ENCODE results near the gene IKZF3.
"Not testable (repeated sequence)": the region's sequence is repeated elsewhere in the genome, so short reads cannot be mapped to it uniquely, and the experiment has no call there.

The IKZF3 gene

DNA sequence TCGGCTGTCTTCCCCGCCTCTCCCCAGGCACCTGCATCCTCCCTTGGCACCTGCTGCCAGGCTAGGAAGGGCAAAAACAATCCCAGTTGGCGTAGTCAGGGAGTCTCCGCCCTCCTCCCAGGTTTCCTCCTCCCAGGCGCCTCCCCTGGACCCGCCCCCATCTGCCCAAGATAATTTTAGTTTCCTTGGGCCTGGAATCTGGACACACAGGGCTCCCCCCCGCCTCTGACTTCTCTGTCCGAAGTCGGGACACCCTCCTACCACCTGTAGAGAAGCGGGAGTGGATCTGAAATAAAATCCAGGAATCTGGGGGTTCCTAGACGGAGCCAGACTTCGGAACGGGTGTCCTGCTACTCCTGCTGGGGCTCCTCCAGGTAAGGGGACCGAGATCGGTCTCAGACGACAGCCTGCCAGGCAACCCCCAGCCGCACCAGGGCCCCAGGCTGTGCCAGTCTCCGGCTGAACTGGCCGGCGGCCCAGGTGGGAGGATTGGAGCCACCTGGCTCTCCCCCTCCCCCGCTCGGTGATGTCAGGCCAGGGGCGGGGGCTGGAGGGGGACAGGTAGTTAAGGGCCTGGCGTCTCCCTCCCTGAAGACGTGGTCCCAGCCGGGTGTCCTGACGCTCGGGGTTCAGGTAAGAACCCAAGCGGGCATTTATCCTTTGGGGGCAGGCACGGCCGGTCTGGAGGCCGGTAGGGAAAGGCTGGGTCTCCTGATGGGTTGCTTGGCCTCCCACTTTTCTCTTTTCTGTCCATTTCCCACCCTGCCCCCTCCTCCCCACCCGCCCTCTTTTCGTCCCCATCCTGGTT lies 126.1 kb downstream of the IKZF3 start, which contains the start of gene GRB7:
TSS of gene GRB7 (plus strand) at position 179 of the 808 bp plus-strand sequence. CDS start 4,364 bp downstream, outside the sequence.
- no peak for DNase-seq

DNA sequence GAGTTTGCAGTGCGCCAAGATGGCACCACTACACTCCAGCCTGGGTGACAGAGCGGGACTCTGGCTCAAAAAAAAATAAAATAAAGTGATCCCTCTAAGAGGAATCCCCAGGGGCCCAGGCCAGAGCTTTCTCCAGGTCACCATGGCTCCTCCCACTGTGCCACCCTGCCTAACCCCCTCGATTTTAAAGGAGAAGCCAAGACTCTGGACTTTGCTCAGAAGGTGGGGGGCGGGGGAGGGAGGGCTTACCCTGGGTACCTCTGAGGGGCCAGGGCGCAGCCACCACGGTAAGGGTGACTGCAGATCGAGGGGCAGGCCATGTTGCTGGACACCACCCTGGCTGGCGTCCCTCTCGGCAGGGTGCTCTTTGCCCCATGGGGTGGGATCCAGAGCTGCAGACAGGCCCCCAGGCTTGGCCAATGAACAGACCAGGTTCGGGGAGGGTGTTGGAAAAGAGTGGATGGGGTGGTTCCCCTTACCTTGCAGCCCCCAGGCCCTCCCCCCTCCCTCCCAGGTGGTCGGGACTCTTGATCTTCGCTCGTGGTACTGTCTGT lies 126.8 kb downstream of the IKZF3 start:
- DNase-seq, result no peak

DNA sequence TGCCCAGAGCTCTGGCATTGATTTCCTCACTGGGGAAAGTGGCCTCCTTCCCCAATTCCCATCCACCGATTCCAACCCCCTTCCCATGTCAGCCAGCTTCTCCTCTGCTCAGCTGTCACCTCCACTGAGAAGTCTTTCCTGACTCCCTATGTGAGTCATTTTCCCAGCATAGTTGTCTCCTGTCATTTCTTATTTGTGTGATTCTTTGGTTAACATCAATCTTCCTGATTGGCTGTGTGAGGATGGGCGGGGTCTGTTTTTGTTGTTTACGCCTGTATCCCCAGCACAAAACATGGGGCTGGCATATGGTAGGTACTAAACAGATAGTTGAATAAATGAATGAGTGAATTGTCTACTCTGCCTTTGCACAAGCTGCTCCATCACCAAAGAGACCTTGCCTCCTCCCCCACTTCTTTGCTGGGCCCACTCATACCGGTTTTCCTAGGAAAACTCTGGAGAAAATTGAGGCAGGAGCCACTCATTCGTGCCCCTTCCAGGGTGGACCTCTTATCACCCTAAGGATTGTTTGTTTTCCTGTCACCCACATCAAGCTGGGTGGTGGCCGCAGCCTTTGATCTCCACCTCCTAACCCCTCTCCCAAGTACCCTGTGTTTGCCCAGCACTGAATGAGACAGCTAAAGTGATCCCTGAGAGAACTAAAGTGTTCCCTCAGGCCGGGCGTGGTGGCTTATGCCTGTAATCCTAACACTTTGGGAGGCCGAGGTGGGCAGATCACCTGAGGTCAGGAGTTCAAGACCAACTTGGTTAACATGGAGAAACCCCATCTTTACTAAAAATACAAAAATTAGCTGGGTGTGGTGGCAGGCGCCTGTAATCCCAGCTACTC lies 127.6 kb downstream of the IKZF3 start:
- no peak for DNase-seq

DNA sequence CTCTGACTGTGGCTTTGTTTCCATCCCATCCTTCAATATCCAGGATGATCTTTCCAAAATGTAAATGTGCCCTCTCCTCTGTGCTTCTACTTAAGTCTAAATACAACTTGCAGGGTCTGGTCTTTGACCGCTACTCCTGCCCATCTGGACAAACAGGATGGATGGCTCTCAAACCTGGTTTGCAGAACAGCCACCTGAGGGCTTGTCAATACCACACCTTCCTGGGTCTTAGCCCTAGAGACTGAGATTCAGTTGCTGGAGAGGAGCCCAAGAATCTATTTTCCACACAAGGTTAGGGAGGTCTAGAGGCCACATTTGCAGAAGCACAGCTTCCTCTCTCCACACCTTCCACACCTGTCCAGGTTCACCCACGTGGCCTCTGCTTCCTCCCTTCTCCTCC lies 128.2 kb downstream of the IKZF3 start:
- no peak for DNase-seq

DNA sequence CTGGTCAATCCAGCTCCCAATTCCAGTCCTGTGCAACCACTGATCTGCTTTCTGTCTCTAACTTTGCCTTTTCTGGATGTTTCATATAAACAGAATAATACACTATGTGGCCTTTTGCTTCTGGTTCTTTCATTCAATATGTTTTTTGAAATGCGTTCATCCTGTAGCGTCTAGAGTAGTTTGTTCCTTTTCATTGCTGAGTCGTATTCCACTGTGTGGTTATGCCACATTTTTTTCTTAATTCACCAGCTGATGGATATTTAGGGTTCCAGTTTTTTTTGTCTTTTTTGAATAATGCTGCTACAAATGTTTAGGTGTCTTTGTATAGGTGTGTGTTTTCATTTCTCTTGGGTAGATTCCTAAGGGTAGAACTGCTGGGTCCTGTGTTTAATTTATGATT lies 131.5 kb downstream of the IKZF3 start:
- no peak for DNase-seq

DNA sequence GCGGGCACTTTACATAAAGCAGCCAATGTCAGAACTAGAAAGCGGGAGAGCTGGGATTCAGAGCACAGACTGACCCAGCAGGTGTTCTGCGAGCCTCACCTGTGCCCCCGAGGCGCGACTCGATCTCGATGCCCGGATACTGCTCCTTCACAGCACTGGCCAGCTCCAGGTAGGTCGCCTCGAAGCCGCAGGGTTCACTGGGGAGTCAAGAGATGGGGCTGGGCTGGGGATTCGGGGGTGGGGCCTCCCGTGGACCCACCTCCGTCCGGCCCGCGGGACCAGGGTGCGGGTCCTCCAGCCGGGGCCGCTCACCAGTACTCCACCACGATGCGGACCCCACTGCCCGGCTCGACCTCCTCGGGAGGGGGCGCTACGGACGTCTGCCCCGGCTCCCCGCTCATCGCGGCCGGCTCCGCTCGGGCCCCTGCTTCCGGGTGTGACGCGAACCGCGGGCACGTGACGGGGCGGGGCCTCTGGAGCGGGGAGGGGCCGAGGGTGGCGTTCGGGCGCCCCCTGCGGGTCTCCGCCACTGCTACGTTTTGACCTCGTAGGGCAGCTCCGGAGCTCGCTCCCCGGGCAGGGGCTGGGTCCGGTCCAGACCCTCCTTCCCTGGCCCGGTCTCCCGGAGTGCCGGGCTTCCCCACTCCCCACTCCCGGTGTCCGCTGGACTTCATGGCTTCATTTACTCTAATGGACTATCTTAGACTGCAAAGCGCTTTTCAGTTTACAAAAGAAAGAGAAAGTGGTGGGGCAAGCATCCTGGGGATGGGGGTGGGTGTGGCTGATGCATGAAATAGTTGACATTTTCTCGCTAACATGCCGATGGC lies 133.8 kb downstream of the IKZF3 start, which contains the start of gene MIEN1:
TSS of gene MIEN1 (minus strand) at position 438 of the 827 bp plus-strand sequence. CDS start at position 401, 37 bp downstream.
- peak; percentile 93 for DNase-seq

DNA sequence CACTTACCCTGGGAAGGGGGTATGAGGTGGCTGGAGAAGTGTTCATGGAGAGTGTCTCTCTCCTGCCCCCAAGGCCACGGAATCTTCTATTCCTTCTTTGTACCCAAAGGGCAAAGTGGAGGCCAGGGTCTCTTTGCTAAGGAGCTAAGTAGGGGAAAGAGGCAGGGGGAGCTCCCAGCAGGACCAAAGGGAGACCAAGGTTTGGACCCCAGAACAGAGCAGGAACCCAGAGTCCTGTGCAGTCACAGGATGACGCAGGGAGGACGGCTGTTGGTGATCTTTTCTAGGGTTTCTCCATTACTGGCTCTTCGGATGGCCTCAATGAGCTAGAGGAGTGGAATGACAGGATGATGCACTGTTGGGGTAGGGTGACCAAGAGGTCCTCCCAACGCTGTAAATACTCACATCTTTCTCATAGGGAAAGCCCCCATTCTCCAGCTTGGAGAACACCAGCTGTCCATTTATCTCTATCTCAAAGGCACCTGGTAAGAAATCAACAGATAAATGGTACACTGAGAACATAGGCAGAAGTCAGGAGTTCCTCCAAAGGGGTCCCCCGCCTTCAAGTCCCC lies 134.7 kb downstream of the IKZF3 start:
- no peak for DNase-seq

DNA sequence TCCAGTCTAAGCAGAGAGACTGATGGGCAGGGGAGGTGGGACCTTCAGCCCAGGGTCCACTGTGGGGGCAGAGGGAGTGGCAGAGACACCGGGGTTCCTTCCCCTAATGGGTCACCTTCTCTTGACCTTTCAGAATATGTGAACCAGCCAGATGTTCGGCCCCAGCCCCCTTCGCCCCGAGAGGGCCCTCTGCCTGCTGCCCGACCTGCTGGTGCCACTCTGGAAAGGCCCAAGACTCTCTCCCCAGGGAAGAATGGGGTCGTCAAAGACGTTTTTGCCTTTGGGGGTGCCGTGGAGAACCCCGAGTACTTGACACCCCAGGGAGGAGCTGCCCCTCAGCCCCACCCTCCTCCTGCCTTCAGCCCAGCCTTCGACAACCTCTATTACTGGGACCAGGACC lies 136.6 kb downstream of the IKZF3 start:
- DNase-seq, result no peak

DNA sequence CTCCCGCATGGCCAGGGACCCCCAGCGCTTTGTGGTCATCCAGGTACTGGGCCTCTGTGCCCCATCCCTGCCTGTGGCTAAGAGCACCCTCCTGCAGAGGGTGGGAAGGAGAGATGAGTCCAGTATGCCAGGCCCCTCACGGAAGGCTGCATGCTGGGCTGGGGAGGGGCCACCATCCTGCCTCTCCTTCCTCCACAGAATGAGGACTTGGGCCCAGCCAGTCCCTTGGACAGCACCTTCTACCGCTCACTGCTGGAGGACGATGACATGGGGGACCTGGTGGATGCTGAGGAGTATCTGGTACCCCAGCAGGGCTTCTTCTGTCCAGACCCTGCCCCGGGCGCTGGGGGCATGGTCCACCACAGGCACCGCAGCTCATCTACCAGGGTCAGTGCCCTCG lies 137.5 kb downstream of the IKZF3 start:
- DNase-seq, result no peak

DNA sequence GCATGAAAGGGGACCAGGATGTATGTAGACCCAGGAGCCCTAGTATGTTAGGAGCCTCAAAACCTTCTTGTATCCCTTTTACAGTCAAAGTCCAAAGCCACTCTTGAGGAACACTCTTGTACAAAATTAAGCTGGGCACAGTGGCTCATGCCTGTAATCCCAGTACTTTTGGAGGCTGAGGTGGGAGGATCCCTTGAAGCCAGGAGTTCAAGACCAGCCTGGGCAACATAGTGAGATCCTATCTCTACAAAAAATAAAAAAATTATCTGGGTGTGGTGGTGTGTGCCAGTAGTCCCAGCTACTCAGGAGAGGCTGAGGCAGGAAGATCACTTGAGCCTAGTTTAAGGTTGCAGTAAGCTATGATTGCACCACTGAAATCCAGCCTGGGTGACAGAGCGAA lies 138.2 kb downstream of the IKZF3 start:
- not testable (repeated sequence) for DNase-seq

DNA sequence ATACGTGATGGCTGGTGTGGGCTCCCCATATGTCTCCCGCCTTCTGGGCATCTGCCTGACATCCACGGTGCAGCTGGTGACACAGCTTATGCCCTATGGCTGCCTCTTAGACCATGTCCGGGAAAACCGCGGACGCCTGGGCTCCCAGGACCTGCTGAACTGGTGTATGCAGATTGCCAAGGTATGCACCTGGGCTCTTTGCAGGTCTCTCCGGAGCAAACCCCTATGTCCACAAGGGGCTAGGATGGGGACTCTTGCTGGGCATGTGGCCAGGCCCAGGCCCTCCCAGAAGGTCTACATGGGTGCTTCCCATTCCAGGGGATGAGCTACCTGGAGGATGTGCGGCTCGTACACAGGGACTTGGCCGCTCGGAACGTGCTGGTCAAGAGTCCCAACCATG lies 139.4 kb downstream of the IKZF3 start:
- no peak for DNase-seq

DNA sequence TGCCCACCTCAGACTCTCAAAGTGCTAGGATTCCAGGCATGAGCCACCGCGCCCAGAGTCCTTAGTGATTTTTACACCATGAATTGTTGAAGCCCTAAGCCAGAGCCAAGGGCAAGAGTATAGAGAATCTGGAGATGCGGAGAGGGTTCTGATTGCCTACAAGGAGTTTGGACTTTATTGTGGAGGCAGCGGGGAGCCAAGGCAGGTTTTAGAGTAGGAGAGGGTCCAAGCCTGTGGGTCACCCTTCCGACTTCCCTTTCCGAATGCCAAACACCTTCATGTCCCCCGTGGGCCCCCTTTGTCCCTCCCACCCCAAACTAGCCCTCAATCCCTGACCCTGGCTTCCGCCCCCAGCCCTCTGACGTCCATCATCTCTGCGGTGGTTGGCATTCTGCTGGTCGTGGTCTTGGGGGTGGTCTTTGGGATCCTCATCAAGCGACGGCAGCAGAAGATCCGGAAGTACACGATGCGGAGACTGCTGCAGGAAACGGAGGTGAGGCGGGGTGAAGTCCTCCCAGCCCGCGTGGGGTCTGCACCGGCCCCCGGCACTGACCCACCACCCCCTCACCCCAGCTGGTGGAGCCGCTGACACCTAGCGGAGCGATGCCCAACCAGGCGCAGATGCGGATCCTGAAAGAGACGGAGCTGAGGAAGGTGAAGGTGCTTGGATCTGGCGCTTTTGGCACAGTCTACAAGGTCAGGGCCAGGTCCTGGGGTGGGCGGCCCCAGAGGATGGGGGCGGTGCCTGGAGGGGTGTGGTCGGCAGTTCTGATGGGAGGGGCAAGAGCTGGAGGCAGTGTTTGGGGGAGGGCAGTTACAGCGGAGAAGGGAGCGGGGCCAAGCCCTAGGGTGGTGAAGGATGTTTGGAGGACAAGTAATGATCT lies 140.9 kb downstream of the IKZF3 start:
- DNase-seq, result peak; percentile 45

DNA sequence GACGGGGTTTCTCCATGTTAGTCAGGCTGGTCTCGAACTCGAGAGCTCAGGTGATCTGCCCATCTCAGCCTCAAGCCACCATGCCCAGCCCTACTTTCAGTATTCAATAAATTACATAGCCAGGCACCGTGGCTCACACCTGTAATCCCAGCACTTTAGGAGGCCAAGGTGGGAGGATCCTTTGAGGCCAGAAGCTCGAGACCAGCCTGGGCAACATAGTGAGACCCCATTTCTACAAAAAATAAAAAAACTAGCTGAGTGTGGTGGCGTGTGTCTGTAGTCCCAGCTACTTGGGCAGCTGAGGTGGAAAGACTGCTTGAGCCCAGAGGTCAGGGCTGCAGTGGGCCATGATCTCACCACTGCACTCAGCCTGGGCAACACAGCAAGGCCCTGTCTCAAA lies 142.0 kb downstream of the IKZF3 start:
- no peak for DNase-seq

DNA sequence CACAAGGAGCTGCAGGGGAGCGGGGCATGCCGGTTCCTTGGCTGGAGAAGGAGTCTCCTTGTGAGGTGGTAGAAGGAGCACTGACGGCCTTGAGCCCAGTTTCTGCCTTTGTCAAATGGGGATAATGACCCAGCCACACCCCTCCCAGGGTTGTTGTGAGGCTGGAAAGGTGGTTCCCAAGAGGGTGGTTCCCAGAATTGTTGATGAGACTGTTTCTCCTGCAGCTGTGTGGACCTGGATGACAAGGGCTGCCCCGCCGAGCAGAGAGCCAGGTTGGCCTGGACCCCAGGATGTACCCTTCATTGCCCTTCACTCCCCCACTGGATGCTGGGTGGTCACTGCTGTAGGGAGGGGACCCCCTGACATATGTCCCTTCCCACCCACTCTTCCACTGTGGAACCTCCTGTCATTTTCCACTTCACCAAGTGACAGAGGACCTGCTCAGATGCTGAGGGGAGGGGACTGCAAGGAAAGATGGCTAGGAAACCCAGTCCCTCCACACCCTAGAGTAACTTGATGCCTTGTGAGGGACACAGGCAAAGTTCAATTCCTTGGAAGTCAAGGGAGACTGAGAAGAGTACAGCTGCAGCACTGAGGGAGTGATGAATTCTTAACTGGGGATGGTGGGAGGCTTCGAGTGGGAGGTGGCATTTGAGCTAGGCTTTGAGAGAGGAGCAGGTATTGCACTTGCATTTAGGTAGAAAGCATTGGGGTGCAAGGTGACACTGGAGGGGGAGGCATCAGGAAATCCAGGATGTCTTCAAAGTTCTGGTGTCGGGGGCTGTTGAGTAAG lies 144.4 kb downstream of the IKZF3 start:
- no peak for DNase-seq

DNA sequence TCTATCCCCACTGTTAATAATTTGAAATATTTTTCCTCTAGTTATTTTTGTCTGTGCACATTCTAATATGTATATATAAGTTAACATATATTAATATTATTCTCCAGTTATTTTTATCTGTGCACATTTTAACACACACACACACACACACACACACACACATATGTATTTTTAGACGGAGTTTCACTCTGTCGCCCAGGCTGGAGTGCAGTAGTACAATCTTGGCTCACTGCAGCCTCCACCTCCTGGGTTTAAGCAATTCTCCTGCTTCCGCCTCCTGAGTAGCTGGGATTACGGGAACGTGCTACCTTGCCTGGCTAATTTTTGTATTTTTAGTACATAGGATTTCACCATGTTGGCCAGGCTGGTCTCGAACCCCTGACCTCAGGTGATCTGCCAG lies 146.5 kb downstream of the IKZF3 start:
- DNase-seq, result no peak

DNA sequence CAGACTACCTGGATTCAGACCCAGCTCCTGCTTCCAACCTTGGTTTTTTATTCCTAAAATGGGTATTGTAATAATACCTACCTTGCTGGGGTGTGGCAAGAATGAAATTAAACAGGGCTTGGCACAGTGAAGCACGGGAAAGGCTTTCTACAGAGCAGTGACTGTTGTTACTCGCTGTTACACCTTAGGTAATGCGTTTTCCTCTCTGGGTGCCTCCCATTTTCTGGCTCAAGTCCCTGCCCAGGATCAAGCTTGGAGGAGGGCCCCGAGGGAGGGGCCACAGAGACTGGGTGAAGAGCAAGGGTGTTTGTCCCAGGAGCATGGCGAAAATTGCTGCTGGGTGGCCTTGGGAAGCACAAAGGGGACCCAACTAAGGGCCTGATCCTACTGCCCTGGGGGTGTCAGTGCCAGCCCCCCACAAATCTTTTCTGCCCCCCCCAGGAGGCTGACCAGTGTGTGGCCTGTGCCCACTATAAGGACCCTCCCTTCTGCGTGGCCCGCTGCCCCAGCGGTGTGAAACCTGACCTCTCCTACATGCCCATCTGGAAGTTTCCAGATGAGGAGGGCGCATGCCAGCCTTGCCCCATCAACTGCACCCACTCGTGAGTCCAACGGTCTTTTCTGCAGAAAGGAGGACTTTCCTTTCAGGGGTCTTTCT lies 147.1 kb downstream of the IKZF3 start:
- no peak for DNase-seq

DNA sequence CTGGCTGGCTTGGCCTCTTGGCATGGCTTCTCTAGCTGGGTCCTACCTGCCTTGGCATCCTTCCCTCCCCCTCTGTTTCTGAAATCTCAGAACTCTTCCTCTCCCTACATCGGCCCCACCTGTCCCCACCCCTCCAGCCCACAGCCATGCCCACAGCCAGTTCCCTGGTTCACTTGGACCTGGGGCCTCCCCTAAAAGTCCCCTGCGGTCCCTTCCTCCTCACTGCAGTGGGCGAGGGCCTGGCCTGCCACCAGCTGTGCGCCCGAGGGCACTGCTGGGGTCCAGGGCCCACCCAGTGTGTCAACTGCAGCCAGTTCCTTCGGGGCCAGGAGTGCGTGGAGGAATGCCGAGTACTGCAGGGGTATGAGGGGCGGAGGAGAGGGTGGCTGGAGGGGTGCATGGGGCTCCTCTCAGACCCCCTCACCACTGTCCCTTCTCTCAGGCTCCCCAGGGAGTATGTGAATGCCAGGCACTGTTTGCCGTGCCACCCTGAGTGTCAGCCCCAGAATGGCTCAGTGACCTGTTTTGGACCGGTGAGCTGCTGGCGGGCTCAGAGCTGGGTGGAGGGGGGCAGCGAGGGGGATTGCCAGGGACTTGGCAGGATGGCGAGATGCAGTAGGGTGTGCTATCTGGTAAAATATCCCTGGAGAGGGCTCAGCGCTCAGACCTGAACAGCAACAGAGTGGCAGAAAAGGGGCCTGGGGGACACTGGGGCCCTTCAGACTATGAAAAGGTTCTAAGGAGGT lies 147.9 kb downstream of the IKZF3 start:
- DNase-seq, result no peak

DNA sequence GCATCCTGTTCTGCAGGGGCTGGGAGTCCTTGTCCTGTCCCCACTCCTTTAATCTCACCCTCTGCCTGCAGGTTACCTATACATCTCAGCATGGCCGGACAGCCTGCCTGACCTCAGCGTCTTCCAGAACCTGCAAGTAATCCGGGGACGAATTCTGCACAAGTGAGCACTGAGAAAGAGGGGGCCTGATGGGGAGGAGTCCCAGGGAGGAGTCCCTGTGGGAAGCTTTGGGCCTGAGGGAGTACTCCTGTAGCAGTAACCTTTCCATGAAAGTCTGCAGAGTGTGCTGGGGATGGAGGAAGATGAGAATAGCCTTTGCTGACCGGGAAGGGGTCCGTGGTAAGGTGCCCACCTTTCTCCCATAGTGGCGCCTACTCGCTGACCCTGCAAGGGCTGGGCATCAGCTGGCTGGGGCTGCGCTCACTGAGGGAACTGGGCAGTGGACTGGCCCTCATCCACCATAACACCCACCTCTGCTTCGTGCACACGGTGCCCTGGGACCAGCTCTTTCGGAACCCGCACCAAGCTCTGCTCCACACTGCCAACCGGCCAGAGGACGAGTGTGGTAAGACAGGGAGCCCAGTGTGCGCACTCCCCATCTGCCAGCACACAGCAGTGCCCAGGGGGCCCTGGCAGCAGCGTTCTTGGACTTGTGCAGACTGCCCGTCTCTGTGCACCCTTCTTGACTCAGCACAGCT lies 148.6 kb downstream of the IKZF3 start:
- no peak for DNase-seq
